Endometrial microvascular endothelial cells (primary cell): ENCODE measurements around the gene DLGAP5. TPM values are rescaled to one million over a fixed set of nuclear protein-coding genes. Genes with fewer than 3 reads are reported as not detected.

Source experiments
- in situ Hi-C: cut with HindIII; loops from 2 replicates; pipeline ENCODE4 v1.10.0; 2017; ENCODE audit warnings: low sequenced_read_pairs, low pct_unique_long_range_greater_than_20kb; ENCODE audit errors: inconsistent ontology term
- total RNA-seq: library from RNA; depleted of rRNA; stranded (reverse); fragments of >200 nt; gene quantifications from one replicate; pipeline ENCODE4 v1.2.3, GENCODE V29; 2015; ENCODE audit errors: inconsistent ontology term

Gene DLGAP5
- total RNA-seq, 1 donor from 2014 or later = 62.4 TPM

- in situ Hi-C loops = no loop called here
Observed at GRCh38 chr14:55133416-55133815, 58.0 kb downstream of the DLGAP5 start.

GRCh38 chr14:55131370-55132137 lies 59.8 kb downstream of the DLGAP5 start:
- in situ Hi-C loops = no loop called here

GRCh38 chr14:55130196-55130550 lies 61.2 kb downstream of the DLGAP5 start:
- in situ Hi-C loops = no loop called here

- in situ Hi-C loops = no loop called here
Observed at GRCh38 chr14:55129428-55130195, 61.8 kb downstream of the DLGAP5 start.

GRCh38 chr14:55129086-55129427 lies 62.3 kb downstream of the DLGAP5 start, which contains the start of gene LGALS3:
TSS of gene LGALS3 (plus strand) at chr14:55129252. CDS start at chr14:55137374, 8,122 bp downstream.
- in situ Hi-C loops = no loop called here

GRCh38 chr14:55128386-55129085 lies 62.8 kb downstream of the DLGAP5 start:
- in situ Hi-C loops = no loop called here

- in situ Hi-C loops = no loop called here
Observed at GRCh38 chr14:55127460-55127951, 63.9 kb downstream of the DLGAP5 start.

GRCh38 chr14:55126932-55127459 lies 64.4 kb downstream of the DLGAP5 start:
- in situ Hi-C loops = no loop called here

- in situ Hi-C loops = no loop called here
Observed at GRCh38 chr14:55126034-55126433, 65.4 kb downstream of the DLGAP5 start.

GRCh38 chr14:55125403-55125802 lies 66.0 kb downstream of the DLGAP5 start:
- in situ Hi-C loops = no loop called here

GRCh38 chr14:55124774-55125386 lies 66.5 kb downstream of the DLGAP5 start:
- in situ Hi-C loops = no loop called here

GRCh38 chr14:55123852-55124639 lies 67.3 kb downstream of the DLGAP5 start:
- in situ Hi-C loops = no loop called here

- in situ Hi-C loops = no loop called here
Observed at GRCh38 chr14:55123101-55123500, 68.3 kb downstream of the DLGAP5 start.

GRCh38 chr14:55122440-55122986 lies 68.9 kb downstream of the DLGAP5 start:
- in situ Hi-C loops = no loop called here

GRCh38 chr14:55121628-55122439 lies 69.6 kb downstream of the DLGAP5 start:
- in situ Hi-C loops = no loop called here

- in situ Hi-C loops = no loop called here
Observed at GRCh38 chr14:55120571-55121495, 70.6 kb downstream of the DLGAP5 start.
